ENCODE measurements around the gene TRAF7. TPM values are rescaled to one million over a fixed set of nuclear protein-coding genes. Genes with fewer than 3 reads are reported as not detected.

Gene TRAF7
- total and polyA plus RNA-seq, 2 of the 13 experiments (the other 11 are each of a cell fraction or from before 2014, with no cell fraction given): 47.9 to 65.6 TPM

DNA sequence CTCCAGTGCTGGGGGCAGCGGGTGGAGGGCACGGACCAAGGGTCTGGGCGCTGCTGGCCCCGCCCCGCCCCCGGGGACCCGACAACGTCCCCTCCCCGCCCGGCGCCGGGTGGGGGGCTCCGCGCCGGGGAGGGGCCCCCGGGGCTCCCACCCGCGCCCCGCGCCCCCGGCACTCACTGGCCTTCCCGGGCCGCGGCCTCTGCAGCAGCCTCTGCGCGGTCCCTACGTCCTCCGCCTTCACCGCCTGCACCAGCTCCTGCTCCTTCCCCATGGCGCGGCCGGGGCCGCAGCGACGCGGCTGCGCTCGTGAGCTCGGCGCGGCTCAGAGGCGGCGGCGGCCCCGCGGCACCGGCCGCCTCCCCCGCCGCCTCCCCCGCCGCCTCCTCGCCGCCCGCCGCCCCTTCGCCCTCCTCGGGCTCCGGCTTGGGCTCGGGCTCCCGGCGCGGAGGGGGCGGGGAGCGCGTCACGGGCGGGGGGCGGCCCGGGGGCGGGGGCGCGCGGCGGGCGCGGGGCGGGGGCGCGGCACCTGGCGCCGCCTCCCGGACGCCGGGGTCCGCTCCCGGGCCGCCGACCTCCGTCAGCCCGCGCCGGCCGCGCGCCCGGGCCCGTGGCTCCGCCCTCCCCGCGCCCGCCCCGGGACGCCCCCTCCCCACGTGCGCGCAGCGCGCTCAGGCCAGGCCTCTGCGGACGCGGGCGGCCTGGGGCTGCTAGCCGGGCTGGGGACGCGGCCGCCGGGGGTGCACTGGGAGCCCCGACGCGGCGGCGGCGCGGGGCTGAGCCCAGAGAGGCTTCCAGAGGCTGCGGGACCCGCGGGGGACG, 40.8 kb downstream of the TRAF7 start, which contains the start of gene CASKIN1 (continued):
- TF ChIP-seq, protein P1, sequence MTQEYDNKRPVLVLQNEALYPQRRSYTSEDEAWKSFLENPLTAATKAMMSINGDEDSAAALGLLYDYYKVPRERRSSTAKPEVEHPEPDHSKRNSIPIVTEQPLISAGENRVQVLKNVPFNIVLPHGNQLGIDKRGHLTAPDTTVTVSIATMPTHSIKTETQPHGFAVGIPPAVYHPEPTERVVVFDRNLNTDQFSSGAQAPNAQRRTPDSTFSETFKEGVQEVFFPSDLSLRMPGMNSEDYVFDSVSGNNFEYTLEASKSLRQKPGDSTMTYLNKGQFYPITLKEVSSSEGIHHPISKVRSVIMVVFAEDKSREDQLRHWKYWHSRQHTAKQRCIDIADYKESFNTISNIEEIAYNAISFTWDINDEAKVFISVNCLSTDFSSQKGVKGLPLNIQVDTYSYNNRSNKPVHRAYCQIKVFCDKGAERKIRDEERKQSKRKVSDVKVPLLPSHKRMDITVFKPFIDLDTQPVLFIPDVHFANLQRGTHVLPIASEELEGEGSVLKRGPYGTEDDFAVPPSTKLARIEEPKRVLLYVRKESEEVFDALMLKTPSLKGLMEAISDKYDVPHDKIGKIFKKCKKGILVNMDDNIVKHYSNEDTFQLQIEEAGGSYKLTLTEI (CRISPR knock-in tag; conservative IDR thresholded peaks at IDR 0.05): no peak
- TF ChIP-seq ZFY (CRISPR knock-in tag; IDR thresholded peaks at IDR 0.05) (peak; percentile 47), CHD2 (IDR thresholded peaks at IDR 0.05; ENCODE audit: low read depth, low read length) (no peak), ZNF263 (CRISPR knock-in tag; IDR thresholded peaks at IDR 0.05) (no peak), KLF12 (CRISPR knock-in tag; IDR thresholded peaks at IDR 0.05; ENCODE audit: borderline replicate concordance) (no peak)

DNA sequence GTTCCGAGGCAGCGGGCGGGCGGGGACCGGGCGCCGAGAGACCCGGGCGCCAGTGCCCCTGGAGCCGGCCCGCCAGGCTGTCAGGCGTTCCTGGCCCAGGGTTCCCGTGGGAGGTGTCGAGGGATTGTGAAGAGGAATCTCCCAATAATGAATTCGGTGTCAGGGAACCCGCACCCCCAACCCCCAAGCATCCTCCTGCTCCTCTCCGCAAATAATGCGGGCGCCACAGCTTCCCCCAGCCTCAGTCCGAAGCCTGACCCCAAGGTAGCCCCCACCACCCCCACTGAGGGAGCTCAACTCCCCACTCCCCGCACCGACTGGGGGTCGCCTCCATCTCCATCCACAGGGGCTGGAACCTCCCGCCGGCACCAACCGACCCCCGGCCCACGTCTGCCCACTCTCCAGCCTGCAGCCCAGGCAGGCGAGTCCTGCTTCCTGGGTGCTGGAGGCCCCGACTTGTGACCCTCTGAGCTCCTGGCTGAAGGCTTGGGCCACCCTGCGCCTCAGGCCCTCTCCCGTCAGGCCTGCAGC, 41.5 kb downstream of the TRAF7 start:
- Histone ChIP-seq H3K4me1 (ENCODE audit: insufficient read depth, low read length) (peaks cover 48% of the 10 kb centered on the region), H3K27me3 (ENCODE audit: control insufficient read depth in 1 of 2, insufficient read depth in 2 of 2, low read length in 2 of 2) (peaks cover 2 to 39% of the 10 kb centered on the region in 2 experiments; a peak in 3 of 5 replicates), H3K9me3 (ENCODE audit: low read length) (no peaks in the 10 kb centered on the region), H3K4me3 (replicated peaks in 1 of 3; ENCODE audit: insufficient read depth in 1 of 3, low read depth in 2 of 3, low read length in 3 of 3) (peak overlapping the region in 2 of 3 experiments; percentile 17 to 55; a peak in 2 of 6 replicates), H2AFZ (ENCODE audit: low read length) (no peak overlapping the region), H3K27ac (ENCODE audit: extremely low read length, insufficient read depth, low read length) (no peak overlapping the region), H3K79me2 (ENCODE audit: insufficient read depth, low read length) (no peaks in the 10 kb centered on the region), H3K4me2 (ENCODE audit: low read depth, low read length) (peak overlapping the region; percentile 49), H3K36me3 (replicated peaks in 1 of 2; ENCODE audit: control insufficient read depth in 1 of 2, insufficient read depth in 2 of 2, low read length in 2 of 2) (no peaks in the 10 kb centered on the region), H3K9ac (ENCODE audit: insufficient read depth, low read depth, low read length) (0 out of 2 replicates have a peak overlapping the region, but pooled peaks have one; percentile 15), H4K20me1 (ENCODE audit: insufficient read depth, low read length) (no peaks in the 10 kb centered on the region)
- no TSS peak for BruUV-seq (replicated peaks)
- FAIRE-seq (no peak), ATAC-seq (no peak), DNase-seq (ENCODE audit: low spot score) (no peak)
- ChIA-PET CTCF (ENCODE audit: low intra/inter-chr PET ratio, low total read pairs) (no interaction called here), POLR2A (interaction anchor here (1.8 kb wide), 1 partner anchor 54 kb away, joined by 5 read pairs; the partner anchor contains the start of gene ECI1)
- intact Hi-C loops (cut with micrococcal nuclease; ENCODE audit: unreplicated experiment) (loop anchor here (5.0 kb wide), 2 partner anchors 35 to 55 kb away; partner anchors contain the start of gene ECI1), in situ Hi-C loops (cut with HindIII; ENCODE audit: extremely low pct_ligation_motif_present, low pct_unique_long_range_greater_than_20kb) (no loop called here)
- 70% methylated on average over 11 of the region's 32 CpGs for WGBS (ENCODE audit: low lambda C conversion rate)
- no peak for TF ChIP-seq ZBTB3 (CRISPR knock-in tag; IDR thresholded peaks at IDR 0.05; ENCODE audit: borderline replicate concordance, low read depth)
- TF ChIP-seq, protein P2, sequence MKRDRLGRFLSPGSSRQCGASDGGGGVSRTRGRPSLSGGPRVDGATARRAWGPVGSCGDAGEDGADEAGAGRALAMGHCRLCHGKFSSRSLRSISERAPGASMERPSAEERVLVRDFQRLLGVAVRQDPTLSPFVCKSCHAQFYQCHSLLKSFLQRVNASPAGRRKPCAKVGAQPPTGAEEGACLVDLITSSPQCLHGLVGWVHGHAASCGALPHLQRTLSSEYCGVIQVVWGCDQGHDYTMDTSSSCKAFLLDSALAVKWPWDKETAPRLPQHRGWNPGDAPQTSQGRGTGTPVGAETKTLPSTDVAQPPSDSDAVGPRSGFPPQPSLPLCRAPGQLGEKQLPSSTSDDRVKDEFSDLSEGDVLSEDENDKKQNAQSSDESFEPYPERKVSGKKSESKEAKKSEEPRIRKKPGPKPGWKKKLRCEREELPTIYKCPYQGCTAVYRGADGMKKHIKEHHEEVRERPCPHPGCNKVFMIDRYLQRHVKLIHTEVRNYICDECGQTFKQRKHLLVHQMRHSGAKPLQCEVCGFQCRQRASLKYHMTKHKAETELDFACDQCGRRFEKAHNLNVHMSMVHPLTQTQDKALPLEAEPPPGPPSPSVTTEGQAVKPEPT (CRISPR knock-in tag; IDR thresholded peaks at IDR 0.05; ENCODE audit: low read depth): no peak
- no peak for TF ChIP-seq ZNF549 (CRISPR knock-in tag; IDR thresholded peaks at IDR 0.05)
- TF ChIP-seq, protein P3, sequence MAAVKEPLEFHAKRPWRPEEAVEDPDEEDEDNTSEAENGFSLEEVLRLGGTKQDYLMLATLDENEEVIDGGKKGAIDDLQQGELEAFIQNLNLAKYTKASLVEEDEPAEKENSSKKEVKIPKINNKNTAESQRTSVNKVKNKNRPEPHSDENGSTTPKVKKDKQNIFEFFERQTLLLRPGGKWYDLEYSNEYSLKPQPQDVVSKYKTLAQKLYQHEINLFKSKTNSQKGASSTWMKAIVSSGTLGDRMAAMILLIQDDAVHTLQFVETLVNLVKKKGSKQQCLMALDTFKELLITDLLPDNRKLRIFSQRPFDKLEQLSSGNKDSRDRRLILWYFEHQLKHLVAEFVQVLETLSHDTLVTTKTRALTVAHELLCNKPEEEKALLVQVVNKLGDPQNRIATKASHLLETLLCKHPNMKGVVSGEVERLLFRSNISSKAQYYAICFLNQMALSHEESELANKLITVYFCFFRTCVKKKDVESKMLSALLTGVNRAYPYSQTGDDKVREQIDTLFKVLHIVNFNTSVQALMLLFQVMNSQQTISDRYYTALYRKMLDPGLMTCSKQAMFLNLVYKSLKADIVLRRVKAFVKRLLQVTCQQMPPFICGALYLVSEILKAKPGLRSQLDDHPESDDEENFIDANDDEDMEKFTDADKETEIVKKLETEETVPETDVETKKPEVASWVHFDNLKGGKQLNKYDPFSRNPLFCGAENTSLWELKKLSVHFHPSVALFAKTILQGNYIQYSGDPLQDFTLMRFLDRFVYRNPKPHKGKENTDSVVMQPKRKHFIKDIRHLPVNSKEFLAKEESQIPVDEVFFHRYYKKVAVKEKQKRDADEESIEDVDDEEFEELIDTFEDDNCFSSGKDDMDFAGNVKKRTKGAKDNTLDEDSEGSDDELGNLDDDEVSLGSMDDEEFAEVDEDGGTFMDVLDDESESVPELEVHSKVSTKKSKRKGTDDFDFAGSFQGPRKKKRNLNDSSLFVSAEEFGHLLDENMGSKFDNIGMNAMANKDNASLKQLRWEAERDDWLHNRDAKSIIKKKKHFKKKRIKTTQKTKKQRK (IDR thresholded peaks at IDR 0.05; ENCODE audit: low read length): no peak
- no peak for TF ChIP-seq PRMT3 (CRISPR knock-in tag; IDR thresholded peaks at IDR 0.05; ENCODE audit: borderline replicate concordance, low read depth)
- TF ChIP-seq MLLT10 (CRISPR knock-in tag; IDR thresholded peaks at IDR 0.05): no peak
- no peak for TF ChIP-seq SMARCC2 (IDR thresholded peaks at IDR 0.05)
- TF ChIP-seq CREB1 (IDR thresholded peaks at IDR 0.05): no peak
- TF ChIP-seq CREB1 (CRISPR knock-in tag; IDR thresholded peaks at IDR 0.05): no peak
- TF ChIP-seq ZNF382 (CRISPR knock-in tag; IDR thresholded peaks at IDR 0.05; ENCODE audit: borderline replicate concordance): no peak
